GM18951 (cell line): ENCODE results near the gene DMD.
"Not testable (repeated sequence)": the region's sequence is repeated elsewhere in the genome, so short reads cannot be mapped to it uniquely, and the experiment has no call there.

Experiments
- POLR2A ChIP-seq: IDR thresholded peaks from 4 replicates; pipeline ENCODE4 v1.6.1; 2011; ENCODE audit warnings: mild to moderate bottlenecking; ENCODE audit not compliant: insufficient read length, insufficient read depth; ENCODE audit errors: extremely low read depth
- in situ Hi-C: fragments of 300-500 bp; cut with MboI; formaldehyde crosslinking; loops from one replicate; pipeline ENCODE4 v1.12.0; 2022; ENCODE audit warnings: low sequenced_read_pairs, mixed read lengths, inconsistent platforms; ENCODE audit not compliant: unreplicated experiment

Gene DMD

GRCh38 chrX:31471229-31471628 is 1740.1 kb downstream of the DMD start:
- in situ Hi-C loops, result no loop called here
- TF ChIP-seq POLR2A, result no peak

- in situ Hi-C loops, result not testable (repeated sequence)
Observed at GRCh38 chrX:31470753-31471152, 1740.6 kb downstream of the DMD start.

- in situ Hi-C loops, result no loop called here
- no peak for TF ChIP-seq POLR2A
Observed at GRCh38 chrX:31464306-31464915, 1746.9 kb downstream of the DMD start.

- TF ChIP-seq POLR2A, result no peak
- in situ Hi-C loops, result no loop called here
Observed at GRCh38 chrX:31461266-31461665, 1750.1 kb downstream of the DMD start.

- no peak for TF ChIP-seq POLR2A
- in situ Hi-C loops, result no loop called here
Observed at GRCh38 chrX:31459361-31459760, 1752.0 kb downstream of the DMD start.

GRCh38 chrX:31449965-31450364 is 1761.4 kb downstream of the DMD start:
- TF ChIP-seq POLR2A, result no peak
- in situ Hi-C loops, result no loop called here

GRCh38 chrX:31449081-31449480 is 1762.3 kb downstream of the DMD start:
- TF ChIP-seq POLR2A, result no peak
- in situ Hi-C loops, result no loop called here

GRCh38 chrX:31445542-31445941 is 1765.8 kb downstream of the DMD start:
- no peak for TF ChIP-seq POLR2A
- in situ Hi-C loops, result no loop called here

- in situ Hi-C loops, result no loop called here
- TF ChIP-seq POLR2A, result no peak
Observed at GRCh38 chrX:31443654-31444053, 1767.7 kb downstream of the DMD start.

- in situ Hi-C loops, result no loop called here
- no peak for TF ChIP-seq POLR2A
Observed at GRCh38 chrX:31440546-31440945, 1770.8 kb downstream of the DMD start.

GRCh38 chrX:31436424-31436823 is 1774.9 kb downstream of the DMD start:
- in situ Hi-C loops, result no loop called here
- TF ChIP-seq POLR2A, result no peak

GRCh38 chrX:31435592-31435991 is 1775.8 kb downstream of the DMD start:
- in situ Hi-C loops, result no loop called here
- no peak for TF ChIP-seq POLR2A

- TF ChIP-seq POLR2A, result no peak
- in situ Hi-C loops, result no loop called here
Observed at GRCh38 chrX:31433856-31434255, 1777.5 kb downstream of the DMD start.

GRCh38 chrX:31429915-31430314 is 1781.4 kb downstream of the DMD start:
- no peak for TF ChIP-seq POLR2A
- in situ Hi-C loops, result no loop called here

- in situ Hi-C loops, result no loop called here
- no peak for TF ChIP-seq POLR2A
Observed at GRCh38 chrX:31423609-31424189, 1787.7 kb downstream of the DMD start.
